ENCODE results near the gene KPNA4.

KPNA4 gene

GRCh38 chr3:160450846-160451245 is 114.5 kb downstream of the KPNA4 start:
- DNase-seq (ENCODE audit: low read depth): peak; percentile 97

- peak; percentile 98 for DNase-seq (ENCODE audit: low read depth)
Measured at GRCh38 chr3:160449636-160450598, 115.5 kb downstream of the KPNA4 start, which contains the start of gene TRIM59. Gene TRIM59, minus strand, starts transcription at chr3:160449786. Its CDS starts 10,603 bp downstream, at chr3:160439183.

GRCh38 chr3:160448845-160449635 is 116.3 kb downstream of the KPNA4 start:
- DNase-seq (ENCODE audit: low read depth): peak; percentile 50

GRCh38 chr3:160447544-160447943 is 117.8 kb downstream of the KPNA4 start:
- peak; percentile 62 for DNase-seq (ENCODE audit: low read depth)

- no peak for DNase-seq (ENCODE audit: low read depth)
Measured at GRCh38 chr3:160446522-160447056, 118.8 kb downstream of the KPNA4 start.

GRCh38 chr3:160445854-160446253 is 119.5 kb downstream of the KPNA4 start:
- DNase-seq (ENCODE audit: low read depth): no peak

Data from EH (cell line).